DMS 273 (cell line): ENCODE results near the gene C19orf85.
A peak's percentile ranks its signal among the peaks of the same experiment; 100 is the strongest.
"Not testable (repeated sequence)": the region's sequence is repeated elsewhere in the genome, so short reads cannot be mapped to it uniquely, and the experiment has no call there.

Experiments
- DNase-seq: peaks from one replicate; lab custom pipeline; 2025; ENCODE audit not compliant: unreplicated experiment; lab: John Stamatoyannopoulos, UW

C19orf85 gene

GRCh38 chr19:55459950-55460657, 4.4 kb downstream of the C19orf85 start:
- DNase-seq, result no peak

- no peak for DNase-seq
These were observed 5.0 kb downstream of the C19orf85 start for GRCh38 chr19:55459551-55459949.

GRCh38 chr19:55457683-55458457, 6.7 kb downstream of the C19orf85 start:
- DNase-seq, result no peak

- no peak for DNase-seq
These were observed 8.2 kb downstream of the C19orf85 start for GRCh38 chr19:55456347-55456746.

- DNase-seq, result no peak
These were observed 8.8 kb downstream of the C19orf85 start for GRCh38 chr19:55455576-55456235.

GRCh38 chr19:55454787-55455243, 9.7 kb downstream of the C19orf85 start:
- peak; percentile 80 for DNase-seq

- DNase-seq, result no peak
These were observed 10.9 kb downstream of the C19orf85 start for GRCh38 chr19:55453511-55454260.

- peak; percentile 92 for DNase-seq
These were observed 11.7 kb downstream of the C19orf85 start for GRCh38 chr19:55452749-55453346.

GRCh38 chr19:55451965-55452748, 12.4 kb downstream of the C19orf85 start:
- peak; percentile 73 for DNase-seq

- DNase-seq, result peak; percentile 53
These were observed 13.2 kb downstream of the C19orf85 start for GRCh38 chr19:55451163-55451964.

- no peak for DNase-seq
These were observed 15.1 kb downstream of the C19orf85 start for GRCh38 chr19:55449469-55449868.

GRCh38 chr19:55448175-55448490, 16.4 kb downstream of the C19orf85 start:
- DNase-seq, result not testable (repeated sequence)

- DNase-seq, result peak; percentile 90
These were observed 17.0 kb downstream of the C19orf85 start for GRCh38 chr19:55447421-55448174.

GRCh38 chr19:55446060-55446459, 18.5 kb downstream of the C19orf85 start:
- no peak for DNase-seq

GRCh38 chr19:55444646-55445045, 19.9 kb downstream of the C19orf85 start:
- no peak for DNase-seq

GRCh38 chr19:55443824-55444480, 20.6 kb downstream of the C19orf85 start:
- no peak for DNase-seq

- peak; percentile 67 for DNase-seq
These were observed 21.3 kb downstream of the C19orf85 start, which contains the start of gene SHISA7 for GRCh38 chr19:55443045-55443823. Gene SHISA7, minus strand, starts transcription at chr19:55443300. Its CDS starts 437 bp downstream, at chr19:55442863.
